Measurements from ENCODE around the gene PRIMA1. TPM values are rescaled to one million over a fixed set of nuclear protein-coding genes. Genes with fewer than 3 reads are reported as not detected.
A peak's percentile ranks its signal among the peaks of the same experiment; 100 is the strongest.

Gene PRIMA1
- total and polyA plus RNA-seq, 3 donors from 2014 or later: 2.1 to 7.3 (median 3.4) TPM

DNA sequence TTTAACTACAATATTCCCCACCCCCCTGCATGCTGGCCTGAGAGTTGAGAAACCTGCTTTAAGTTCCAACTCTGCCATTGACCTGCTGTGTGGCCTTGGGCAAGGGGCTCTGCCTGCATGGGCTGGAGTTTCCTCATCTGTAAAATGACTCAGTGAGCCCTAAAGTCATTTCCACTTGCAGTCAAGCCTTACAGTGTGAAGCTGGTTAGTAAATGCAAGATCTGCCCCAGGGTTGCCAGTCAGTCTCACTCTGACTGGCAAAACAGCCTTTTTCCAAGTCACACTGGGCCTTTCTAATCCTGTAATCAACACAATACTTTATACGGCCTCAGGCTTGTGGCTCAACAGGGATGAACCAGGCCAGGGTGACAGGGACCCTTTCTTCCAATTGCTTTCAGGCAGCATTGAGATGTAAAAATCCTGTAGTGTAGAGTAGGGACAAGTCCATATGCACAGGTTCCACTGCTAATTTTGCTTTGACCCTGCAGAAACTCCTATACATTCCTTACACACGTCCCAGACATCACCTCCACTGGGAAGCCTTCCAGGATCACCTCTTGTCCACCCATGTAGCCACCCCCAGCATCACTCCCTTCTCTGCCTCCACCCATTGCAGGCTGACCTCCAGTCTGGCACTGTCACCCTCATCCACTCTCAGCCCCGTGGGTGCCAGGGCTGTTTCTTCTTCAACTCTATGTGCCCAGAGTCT is 42.6 kb upstream of the PRIMA1 start:
- DNase-seq: no peak
- intact Hi-C loops (cut with DNase I; ENCODE audit: low total_unique reads): no loop called here
- H3K27me3 ChIP-seq: no peaks in the 10 kb centered on the region
- 80 to 82% methylated on average over 3 of the region's 3 CpGs for WGBS, 2 donors
- no peaks in the 10 kb centered on the region for H3K4me1 ChIP-seq
- H3K4me3 ChIP-seq: no peak overlapping the region
- no peaks in the 10 kb centered on the region for H3K9me3 ChIP-seq
- no peak for TF ChIP-seq POLR2A (IDR thresholded peaks at IDR 0.05)
- TF ChIP-seq, protein P1, sequence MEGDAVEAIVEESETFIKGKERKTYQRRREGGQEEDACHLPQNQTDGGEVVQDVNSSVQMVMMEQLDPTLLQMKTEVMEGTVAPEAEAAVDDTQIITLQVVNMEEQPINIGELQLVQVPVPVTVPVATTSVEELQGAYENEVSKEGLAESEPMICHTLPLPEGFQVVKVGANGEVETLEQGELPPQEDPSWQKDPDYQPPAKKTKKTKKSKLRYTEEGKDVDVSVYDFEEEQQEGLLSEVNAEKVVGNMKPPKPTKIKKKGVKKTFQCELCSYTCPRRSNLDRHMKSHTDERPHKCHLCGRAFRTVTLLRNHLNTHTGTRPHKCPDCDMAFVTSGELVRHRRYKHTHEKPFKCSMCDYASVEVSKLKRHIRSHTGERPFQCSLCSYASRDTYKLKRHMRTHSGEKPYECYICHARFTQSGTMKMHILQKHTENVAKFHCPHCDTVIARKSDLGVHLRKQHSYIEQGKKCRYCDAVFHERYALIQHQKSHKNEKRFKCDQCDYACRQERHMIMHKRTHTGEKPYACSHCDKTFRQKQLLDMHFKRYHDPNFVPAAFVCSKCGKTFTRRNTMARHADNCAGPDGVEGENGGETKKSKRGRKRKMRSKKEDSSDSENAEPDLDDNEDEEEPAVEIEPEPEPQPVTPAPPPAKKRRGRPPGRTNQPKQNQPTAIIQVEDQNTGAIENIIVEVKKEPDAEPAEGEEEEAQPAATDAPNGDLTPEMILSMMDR (IDR thresholded peaks at IDR 0.05): no peak
- no peak overlapping the region for H3K27ac ChIP-seq
- no peaks in the 10 kb centered on the region for H3K36me3 ChIP-seq (ENCODE audit: low read depth, missing control alignments)

DNA sequence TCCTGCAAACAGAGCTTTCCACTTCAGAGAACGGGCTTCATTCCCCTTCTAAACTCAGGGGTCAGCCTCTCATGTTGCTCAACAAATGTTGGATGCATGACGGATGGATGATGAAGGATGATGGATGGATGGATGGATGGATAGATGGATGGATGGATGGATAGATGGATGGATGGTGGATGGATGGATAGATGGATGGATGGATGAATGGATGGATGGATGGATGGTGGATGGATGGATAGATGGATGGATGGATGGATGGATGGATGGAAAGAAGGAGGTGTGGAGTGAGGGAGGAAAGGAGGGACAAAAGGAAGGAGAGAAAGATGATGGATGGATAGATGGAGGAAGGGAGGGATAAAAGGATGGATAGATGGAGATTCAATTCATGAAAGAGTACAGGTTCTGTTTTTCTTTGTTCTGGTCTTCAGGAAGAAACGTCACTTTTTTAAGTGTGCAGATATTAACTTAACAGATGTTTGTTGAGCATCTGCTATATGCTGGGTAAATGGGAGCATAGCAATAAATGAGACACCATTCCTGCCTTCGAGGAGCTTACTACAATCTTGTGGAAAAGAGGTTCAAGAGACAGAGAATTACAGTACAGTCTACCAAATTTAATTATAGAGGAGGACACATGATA is 41.7 kb upstream of the PRIMA1 start:
- Histone ChIP-seq H3K36me3 (ENCODE audit: low read depth, missing control alignments) (no peaks in the 10 kb centered on the region), H3K27me3 (no peaks in the 10 kb centered on the region), H3K4me1 (no peaks in the 10 kb centered on the region), H3K4me3 (no peak overlapping the region), H3K9me3 (no peaks in the 10 kb centered on the region), H3K27ac (no peak overlapping the region)
- 69 to 71% methylated on average over 4 of the region's 4 CpGs for WGBS, 2 donors
- no peak for TF ChIP-seq POLR2A (IDR thresholded peaks at IDR 0.05)
- TF ChIP-seq, protein P1 (IDR thresholded peaks at IDR 0.05): no peak
- intact Hi-C loops (cut with DNase I; ENCODE audit: low total_unique reads): no loop called here
- no peak for DNase-seq

DNA sequence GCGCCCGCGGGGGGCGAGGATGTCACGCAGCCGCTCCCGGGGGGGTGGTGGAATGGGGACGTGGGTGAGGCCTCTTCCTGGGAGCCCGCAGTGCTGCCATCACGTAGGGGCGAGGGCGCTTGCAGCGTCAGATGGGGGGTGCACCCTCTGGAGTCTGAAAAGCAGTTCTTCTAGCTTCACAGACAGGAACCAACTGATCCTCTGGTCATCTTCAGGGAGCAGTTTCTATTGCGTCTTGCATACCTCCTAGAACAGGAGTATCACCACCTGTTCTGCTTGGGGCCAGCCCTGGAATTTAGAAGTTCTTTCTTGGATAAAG is 36.9 kb upstream of the PRIMA1 start:
- Histone ChIP-seq H3K4me3 (peak overlapping the region in 1 of 2 donors; percentile 13), H3K4me1 (no peaks in the 10 kb centered on the region), H3K27ac (no peak overlapping the region), H3K27me3 (no peaks in the 10 kb centered on the region), H3K9me3 (no peaks in the 10 kb centered on the region), H3K36me3 (ENCODE audit: low read depth, missing control alignments) (no peaks in the 10 kb centered on the region)
- WGBS, 2 donors: 19 to 25% methylated on average over 9 to 14 of the region's 14 CpGs
- DNase-seq: no peak
- intact Hi-C loops (cut with DNase I; ENCODE audit: low total_unique reads): no loop called here
- TF ChIP-seq POLR2A (IDR thresholded peaks at IDR 0.05): no peak
- TF ChIP-seq, protein P1 (IDR thresholded peaks at IDR 0.05): no peak

DNA sequence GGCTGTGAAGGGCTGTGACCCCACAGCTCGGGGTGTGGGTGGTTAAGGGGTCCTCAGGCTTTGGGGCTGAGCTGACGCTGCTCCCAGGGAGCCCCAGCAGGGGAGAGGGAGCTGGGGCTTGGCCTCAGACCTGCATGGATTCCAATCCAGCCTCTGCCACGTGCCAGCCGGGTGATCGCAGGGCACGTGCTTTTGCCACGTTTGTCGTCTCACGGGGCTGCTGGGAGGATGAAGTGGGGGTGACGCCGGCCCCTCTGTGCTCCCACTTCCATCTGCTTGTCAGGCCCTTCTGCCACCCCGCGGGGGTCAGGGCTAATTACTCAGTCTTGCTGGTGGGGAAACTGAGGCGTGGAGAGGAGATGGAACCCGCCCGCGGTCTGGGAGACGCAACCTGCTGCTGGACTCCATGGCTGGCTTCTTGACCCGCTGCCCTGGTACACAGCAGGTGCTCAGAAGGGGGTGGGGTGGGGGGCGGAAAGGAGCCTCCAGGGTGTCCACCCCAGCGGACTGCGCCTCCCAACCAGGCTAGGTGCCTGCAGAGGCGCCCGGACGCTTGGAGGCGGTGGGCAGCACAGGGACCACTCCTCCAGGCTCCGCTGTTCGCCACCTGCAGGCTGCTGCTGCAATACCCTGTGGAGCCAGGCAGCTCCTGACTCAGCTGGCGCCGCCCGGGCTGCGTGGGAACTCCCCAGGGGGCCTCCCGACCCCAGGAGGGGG is 36.4 kb upstream of the PRIMA1 start:
- Histone ChIP-seq H3K27me3 (no peaks in the 10 kb centered on the region), H3K9me3 (no peaks in the 10 kb centered on the region), H3K36me3 (ENCODE audit: low read depth, missing control alignments) (no peaks in the 10 kb centered on the region), H3K4me1 (no peaks in the 10 kb centered on the region), H3K27ac (no peak overlapping the region), H3K4me3 (peak overlapping the region in 1 of 2 donors; percentile 13)
- TF ChIP-seq, protein P1 (IDR thresholded peaks at IDR 0.05): no peak
- no peak for TF ChIP-seq POLR2A (IDR thresholded peaks at IDR 0.05)
- intact Hi-C loops (cut with DNase I; ENCODE audit: low total_unique reads): no loop called here
- 51% methylated on average over 29 to 33 of the region's 33 CpGs for WGBS, 2 donors
- DNase-seq: no peak

Measured in testis (tissue), 3 donors.